HEK293 (cell line): ENCODE results near the gene PAF1.
A peak's percentile ranks its signal among the peaks of the same experiment; 100 is the strongest.

Source experiments
- AEBP2 ChIP-seq: fragments of 450-650 bp; formaldehyde crosslinking; IDR thresholded peaks from 2 replicates; pipeline ENCODE4 v1.5.1; 2016; ENCODE audit warnings: missing biosample characterization, missing genetic modification characterization, borderline replicate concordance
- IKZF3 ChIP-seq: fragments of 450-650 bp; IDR thresholded peaks from 2 replicates; pipeline ENCODE4 v1.5.0; 2018; ENCODE audit warnings: missing biosample characterization, mild to moderate bottlenecking, missing genetic modification characterization, moderate library complexity
- INSM2 ChIP-seq: fragments of 450-650 bp; formaldehyde crosslinking; IDR thresholded peaks from 2 replicates; pipeline ENCODE4 v1.5.1; 2016; ENCODE audit warnings: missing biosample characterization, missing genetic modification characterization
- REPIN1 ChIP-seq: fragments of 450-650 bp; formaldehyde crosslinking; IDR thresholded peaks from 2 replicates; pipeline ENCODE4 v1.5.1; 2017; ENCODE audit warnings: missing biosample characterization, missing genetic modification characterization, low read depth
- ZBTB6 ChIP-seq: fragments of 450-650 bp; formaldehyde crosslinking; IDR thresholded peaks from 2 replicates; pipeline ENCODE4 v1.5.1; 2017; ENCODE audit warnings: missing biosample characterization, missing genetic modification characterization
- ZNF140 ChIP-seq: fragments of 450-650 bp; formaldehyde crosslinking; IDR thresholded peaks from 2 replicates; pipeline ENCODE4 v1.5.1; 2016; ENCODE audit warnings: missing biosample characterization, missing genetic modification characterization
- ZNF148 ChIP-seq: fragments of 450-650 bp; formaldehyde crosslinking; IDR thresholded peaks from 2 replicates; pipeline ENCODE4 v1.5.0; 2017; ENCODE audit warnings: missing biosample characterization, missing genetic modification characterization, borderline replicate concordance
- ZNF175 ChIP-seq: fragments of 450-650 bp; formaldehyde crosslinking; IDR thresholded peaks from 2 replicates; pipeline ENCODE4 v1.5.1; 2016; ENCODE audit warnings: missing biosample characterization, missing genetic modification characterization
- ZNF266 ChIP-seq: fragments of 450-650 bp; formaldehyde crosslinking; IDR thresholded peaks from 2 replicates; pipeline ENCODE4 v1.5.1; 2016; ENCODE audit warnings: missing biosample characterization, missing genetic modification characterization, low read depth
- ZNF335 ChIP-seq: fragments of 450-650 bp; formaldehyde crosslinking; conservative IDR thresholded peaks from 2 replicates; pipeline ENCODE4 v1.5.1; 2016; ENCODE audit warnings: missing biosample characterization, missing genetic modification characterization
- ZNF433 ChIP-seq: fragments of 450-650 bp; formaldehyde crosslinking; IDR thresholded peaks from 2 replicates; pipeline ENCODE4 v1.5.1; 2016; ENCODE audit warnings: missing biosample characterization, missing genetic modification characterization, low read depth
- ZNF473 ChIP-seq: fragments of 450-650 bp; formaldehyde crosslinking; IDR thresholded peaks from 2 replicates; pipeline ENCODE4 v1.5.1; 2017; ENCODE audit warnings: missing biosample characterization, missing genetic modification characterization
- ZNF510 ChIP-seq: fragments of 450-650 bp; formaldehyde crosslinking; IDR thresholded peaks from 2 replicates; pipeline ENCODE4 v1.5.1; 2018; ENCODE audit warnings: mild to moderate bottlenecking, missing genetic modification characterization, missing biosample characterization; ENCODE audit not compliant: insufficient replicate concordance
- ZNF514 ChIP-seq: fragments of 450-650 bp; formaldehyde crosslinking; IDR thresholded peaks from 2 replicates; pipeline ENCODE4 v1.5.1; 2016; ENCODE audit warnings: missing biosample characterization, missing genetic modification characterization
- ZNF529 ChIP-seq: fragments of 450-650 bp; formaldehyde crosslinking; IDR thresholded peaks from 2 replicates; pipeline ENCODE4 v1.5.1; 2017; ENCODE audit warnings: missing genetic modification characterization, missing biosample characterization; ENCODE audit not compliant: insufficient replicate concordance
- ZNF585B ChIP-seq: fragments of 450-650 bp; formaldehyde crosslinking; IDR thresholded peaks from 2 replicates; pipeline ENCODE4 v1.5.1; 2016; ENCODE audit warnings: missing biosample characterization, missing genetic modification characterization
- ZNF639 ChIP-seq: fragments of 450-650 bp; formaldehyde crosslinking; IDR thresholded peaks from 2 replicates; pipeline ENCODE4 v1.5.1; 2016; ENCODE audit warnings: missing biosample characterization, missing genetic modification characterization
- ZNF645 ChIP-seq: fragments of 450-650 bp; formaldehyde crosslinking; IDR thresholded peaks from 2 replicates; pipeline ENCODE4; 2016; ENCODE audit warnings: missing biosample characterization, missing genetic modification characterization
- ZNF701 ChIP-seq: fragments of 450-650 bp; formaldehyde crosslinking; IDR thresholded peaks from 2 replicates; pipeline ENCODE4 v1.5.1; 2016; ENCODE audit warnings: missing biosample characterization, missing genetic modification characterization
- ZNF785 ChIP-seq: fragments of 450-650 bp; formaldehyde crosslinking; IDR thresholded peaks from 2 replicates; pipeline ENCODE4 v1.5.1; 2016; ENCODE audit warnings: missing biosample characterization, missing genetic modification characterization
- ZSCAN16 ChIP-seq: fragments of 450-650 bp; formaldehyde crosslinking; IDR thresholded peaks from 2 replicates; pipeline ENCODE4 v1.5.1; 2016; ENCODE audit warnings: missing biosample characterization, missing genetic modification characterization
- TF ChIP-seq, protein P1 (sequence below): fragments of 450-650 bp; formaldehyde crosslinking; IDR thresholded peaks from 2 replicates; pipeline ENCODE4 v1.5.1; 2016; ENCODE audit warnings: missing biosample characterization, missing genetic modification characterization
- TF ChIP-seq, protein P2 (sequence below): fragments of 450-650 bp; formaldehyde crosslinking; IDR thresholded peaks from 2 replicates; pipeline ENCODE4 v1.5.1; 2016; ENCODE audit warnings: missing biosample characterization, missing genetic modification characterization
- TF ChIP-seq, protein P3 (sequence below): fragments of 450-650 bp; formaldehyde crosslinking; IDR thresholded peaks from 2 replicates; pipeline ENCODE4 v1.5.1; 2017; ENCODE audit warnings: missing biosample characterization, mild to moderate bottlenecking, missing genetic modification characterization, moderate library complexity

The PAF1 gene

GRCh38 chr19:39438270-39438934 lies 47.5 kb upstream of the PAF1 start (continued):
- TF ChIP-seq ZBTB6 (tag by site-specific recombination) (no peak), ZNF433 (tag by site-specific recombination) (no peak), ZNF645 (tag by site-specific recombination) (no peak), ZNF514 (tag by site-specific recombination) (no peak), ZNF473 (tag by site-specific recombination) (no peak), ZSCAN16 (no peak), ZNF510 (tag by site-specific recombination) (no peak), ZNF335 (tag by site-specific recombination) (peak; percentile 82), ZNF639 (no peak), ZNF701 (tag by site-specific recombination) (no peak), ZNF175 (tag by site-specific recombination) (no peak), AEBP2 (no peak), INSM2 (tag by site-specific recombination) (no peak), ZNF148 (tag by site-specific recombination) (no peak), IKZF3 (tag by site-specific recombination) (no peak), ZNF266 (tag by site-specific recombination) (no peak), ZNF529 (tag by site-specific recombination) (no peak), ZNF785 (tag by site-specific recombination) (no peak), REPIN1 (tag by site-specific recombination) (no peak), ZNF585B (no peak), ZNF140 (tag by site-specific recombination) (no peak)
- TF ChIP-seq, protein P1, sequence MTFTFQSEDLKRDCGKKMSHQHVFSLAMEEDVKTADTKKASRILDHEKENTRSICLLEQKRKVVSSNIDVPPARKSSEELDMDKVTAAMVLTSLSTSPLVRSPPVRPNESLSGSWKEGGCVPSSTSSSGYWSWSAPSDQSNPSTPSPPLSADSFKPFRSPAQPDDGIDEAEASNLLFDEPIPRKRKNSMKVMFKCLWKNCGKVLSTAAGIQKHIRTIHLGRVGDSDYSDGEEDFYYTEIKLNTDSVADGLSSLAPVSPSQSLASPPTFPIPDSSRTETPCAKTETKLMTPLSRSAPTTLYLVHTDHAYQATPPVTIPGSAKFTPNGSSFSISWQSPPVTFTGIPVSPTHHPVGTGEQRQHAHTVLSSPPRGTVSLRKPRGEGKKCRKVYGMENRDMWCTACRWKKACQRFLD (tag by site-specific recombination) = no peak
- TF ChIP-seq, protein P2, sequence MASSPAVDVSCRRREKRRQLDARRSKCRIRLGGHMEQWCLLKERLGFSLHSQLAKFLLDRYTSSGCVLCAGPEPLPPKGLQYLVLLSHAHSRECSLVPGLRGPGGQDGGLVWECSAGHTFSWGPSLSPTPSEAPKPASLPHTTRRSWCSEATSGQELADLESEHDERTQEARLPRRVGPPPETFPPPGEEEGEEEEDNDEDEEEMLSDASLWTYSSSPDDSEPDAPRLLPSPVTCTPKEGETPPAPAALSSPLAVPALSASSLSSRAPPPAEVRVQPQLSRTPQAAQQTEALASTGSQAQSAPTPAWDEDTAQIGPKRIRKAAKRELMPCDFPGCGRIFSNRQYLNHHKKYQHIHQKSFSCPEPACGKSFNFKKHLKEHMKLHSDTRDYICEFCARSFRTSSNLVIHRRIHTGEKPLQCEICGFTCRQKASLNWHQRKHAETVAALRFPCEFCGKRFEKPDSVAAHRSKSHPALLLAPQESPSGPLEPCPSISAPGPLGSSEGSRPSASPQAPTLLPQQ (tag by site-specific recombination) = peak; percentile 33; the same call in 1 of the 2 replicates
- TF ChIP-seq, protein P3, sequence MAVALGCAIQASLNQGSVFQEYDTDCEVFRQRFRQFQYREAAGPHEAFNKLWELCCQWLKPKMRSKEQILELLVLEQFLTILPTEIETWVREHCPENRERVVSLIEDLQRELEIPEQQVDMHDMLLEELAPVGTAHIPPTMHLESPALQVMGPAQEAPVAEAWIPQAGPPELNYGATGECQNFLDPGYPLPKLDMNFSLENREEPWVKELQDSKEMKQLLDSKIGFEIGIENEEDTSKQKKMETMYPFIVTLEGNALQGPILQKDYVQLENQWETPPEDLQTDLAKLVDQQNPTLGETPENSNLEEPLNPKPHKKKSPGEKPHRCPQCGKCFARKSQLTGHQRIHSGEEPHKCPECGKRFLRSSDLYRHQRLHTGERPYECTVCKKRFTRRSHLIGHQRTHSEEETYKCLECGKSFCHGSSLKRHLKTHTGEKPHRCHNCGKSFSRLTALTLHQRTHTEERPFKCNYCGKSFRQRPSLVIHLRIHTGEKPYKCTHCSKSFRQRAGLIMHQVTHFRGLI (tag by site-specific recombination) = no peak
